Measurements from ENCODE around the gene LCE3D.
"Not testable (repeated sequence)": the region's sequence is repeated elsewhere in the genome, so short reads cannot be mapped to it uniquely, and the experiment has no call there.

The LCE3D gene

DNA sequence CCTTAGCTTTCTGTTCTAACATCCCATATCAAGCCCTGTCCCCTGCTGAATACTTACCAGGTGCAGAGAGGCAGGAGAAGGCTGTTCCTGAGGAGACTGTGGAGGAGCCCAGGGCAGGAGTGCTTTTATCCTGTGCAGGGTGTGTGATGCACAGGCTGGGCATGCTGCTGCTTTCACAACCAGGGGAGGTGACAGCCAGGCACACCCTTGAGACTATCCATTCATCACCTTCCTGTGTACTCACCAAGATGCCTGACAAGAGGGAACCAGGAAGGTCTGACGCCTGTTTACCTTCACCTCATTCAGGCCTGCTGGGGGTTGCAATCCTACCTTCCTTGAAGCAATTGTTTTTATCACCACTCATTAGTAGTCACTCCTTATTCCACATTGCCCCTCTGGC lies 13.6 kb downstream of the LCE3D start, which contains the start of gene LCE3E:
Gene LCE3E (minus strand): TSS at position 100 of the 400 bp plus-strand sequence. CDS start 572 bp downstream, outside the sequence.
- FAIRE-seq (no peak), DNase-seq (ENCODE audit: insufficient read length) (no peak)
- TF ChIP-seq TAF1 (IDR thresholded peaks at IDR 0.05; ENCODE audit: borderline replicate concordance, low read depth, low read length) (no peak), POLR2A (IDR thresholded peaks at IDR 0.05; ENCODE audit: low read depth, low read length) (no peak), POLR2AphosphoS5 (IDR thresholded peaks at IDR 0.05; ENCODE audit: low read depth, low read length) (no peak)

- DNase-seq (ENCODE audit: insufficient read length) (no peak), FAIRE-seq (peak; percentile 61)
- TF ChIP-seq POLR2AphosphoS5 (IDR thresholded peaks at IDR 0.05; ENCODE audit: low read depth, low read length) (no peak), TAF1 (IDR thresholded peaks at IDR 0.05; ENCODE audit: borderline replicate concordance, low read depth, low read length) (no peak), POLR2A (IDR thresholded peaks at IDR 0.05; ENCODE audit: low read depth, low read length) (no peak)
Measured at GRCh38 chr1:152565535-152566215, 14.6 kb downstream of the LCE3D start.

DNA sequence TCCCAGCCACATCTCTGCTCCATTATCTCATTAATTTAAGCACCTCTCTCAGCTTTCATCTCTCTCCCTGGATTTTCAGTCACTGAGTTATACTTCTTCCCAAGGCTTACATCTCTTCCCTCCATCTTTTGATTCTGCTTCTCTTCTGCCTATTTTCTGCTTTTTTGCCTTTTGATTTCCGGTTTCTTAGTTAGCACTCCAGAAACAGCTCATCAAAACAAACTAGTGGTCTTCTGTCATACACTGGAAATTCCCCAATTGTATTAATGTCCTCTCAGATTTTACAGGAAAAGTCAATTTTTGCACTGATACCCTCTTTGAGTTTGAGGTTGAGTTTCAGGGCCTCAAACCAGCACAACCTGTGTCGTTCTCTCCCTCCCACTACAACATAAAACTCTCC lies 15.2 kb downstream of the LCE3D start:
- FAIRE-seq (no peak), DNase-seq (ENCODE audit: insufficient read length) (no peak)
- TF ChIP-seq TAF1 (IDR thresholded peaks at IDR 0.05; ENCODE audit: borderline replicate concordance, low read depth, low read length): no peak
- no peak for TF ChIP-seq POLR2AphosphoS5 (IDR thresholded peaks at IDR 0.05; ENCODE audit: low read depth, low read length)
- no peak for TF ChIP-seq POLR2A (IDR thresholded peaks at IDR 0.05; ENCODE audit: low read depth, low read length)

- not testable (repeated sequence) for FAIRE-seq; DNase-seq (ENCODE audit: insufficient read length)
Measured at GRCh38 chr1:152548358-152548757, 32.0 kb downstream of the LCE3D start.

DNA sequence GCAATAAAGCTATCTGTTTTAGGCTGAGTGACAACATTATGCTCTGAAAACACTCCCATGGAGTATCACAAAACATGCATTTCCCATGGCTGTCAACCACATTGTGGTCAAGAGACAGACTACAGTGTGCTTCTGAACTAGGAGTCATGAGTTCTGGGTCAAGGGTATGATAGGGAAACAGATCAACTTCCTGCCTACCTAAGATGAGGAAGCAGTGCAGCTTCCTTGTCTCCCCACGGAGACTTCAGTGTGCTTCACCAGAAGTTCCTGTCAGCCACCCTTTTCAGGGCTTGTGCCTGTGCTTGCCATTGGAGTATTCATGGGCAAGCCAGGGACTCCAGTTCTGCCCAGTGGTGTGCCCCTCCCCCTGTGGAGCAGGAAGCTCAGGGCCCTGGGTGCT lies 33.6 kb downstream of the LCE3D start:
- FAIRE-seq: no peak
- DNase-seq (ENCODE audit: insufficient read length): no peak
- no peak for TF ChIP-seq TAF1 (IDR thresholded peaks at IDR 0.05; ENCODE audit: borderline replicate concordance, low read depth, low read length)
- TF ChIP-seq POLR2AphosphoS5 (IDR thresholded peaks at IDR 0.05; ENCODE audit: low read depth, low read length): no peak
- TF ChIP-seq POLR2A (IDR thresholded peaks at IDR 0.05; ENCODE audit: low read depth, low read length): no peak

- TF ChIP-seq POLR2AphosphoS5 (IDR thresholded peaks at IDR 0.05; ENCODE audit: low read depth, low read length) (no peak), POLR2A (IDR thresholded peaks at IDR 0.05; ENCODE audit: low read depth, low read length) (no peak), TAF1 (IDR thresholded peaks at IDR 0.05; ENCODE audit: borderline replicate concordance, low read depth, low read length) (no peak)
Measured at GRCh38 chr1:152543820-152544219, 36.5 kb downstream of the LCE3D start.

GRCh38 chr1:152539901-152540300 lies 40.4 kb downstream of the LCE3D start:
- no peak for FAIRE-seq
- TF ChIP-seq POLR2AphosphoS5 (IDR thresholded peaks at IDR 0.05; ENCODE audit: low read depth, low read length) (no peak), POLR2A (IDR thresholded peaks at IDR 0.05; ENCODE audit: low read depth, low read length) (no peak)
- DNase-seq (ENCODE audit: insufficient read length): no peak

More at GRCh38 chr1:152543820-152544219, 36.5 kb downstream of the LCE3D start:
- FAIRE-seq (no peak), DNase-seq (ENCODE audit: insufficient read length) (no peak)

DNA sequence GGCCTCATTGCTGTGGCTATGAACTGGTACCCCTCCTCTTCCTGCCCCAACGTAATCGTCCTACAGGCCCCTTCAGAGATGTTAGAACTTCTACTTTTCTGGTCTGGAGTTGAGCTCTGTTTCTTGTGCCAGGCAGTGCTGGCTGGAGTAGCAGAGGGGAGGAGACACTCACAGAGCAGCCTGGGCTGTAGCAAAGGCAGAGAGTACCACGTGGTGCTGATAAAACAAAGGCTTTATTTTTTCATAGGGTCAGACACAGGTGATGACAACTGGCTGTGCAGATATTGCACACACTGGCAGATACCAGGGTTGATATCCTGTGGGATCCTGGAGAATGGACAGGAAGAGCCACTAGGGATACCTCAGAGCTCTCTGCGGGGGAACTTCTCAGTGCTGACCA lies 42.8 kb downstream of the LCE3D start:
- DNase-seq (ENCODE audit: insufficient read length): no peak
- TF ChIP-seq POLR2A (IDR thresholded peaks at IDR 0.05; ENCODE audit: low read depth, low read length) (no peak), POLR2AphosphoS5 (IDR thresholded peaks at IDR 0.05; ENCODE audit: low read depth, low read length) (no peak), TAF1 (IDR thresholded peaks at IDR 0.05; ENCODE audit: borderline replicate concordance, low read depth, low read length) (no peak)
- no peak for FAIRE-seq

DNA sequence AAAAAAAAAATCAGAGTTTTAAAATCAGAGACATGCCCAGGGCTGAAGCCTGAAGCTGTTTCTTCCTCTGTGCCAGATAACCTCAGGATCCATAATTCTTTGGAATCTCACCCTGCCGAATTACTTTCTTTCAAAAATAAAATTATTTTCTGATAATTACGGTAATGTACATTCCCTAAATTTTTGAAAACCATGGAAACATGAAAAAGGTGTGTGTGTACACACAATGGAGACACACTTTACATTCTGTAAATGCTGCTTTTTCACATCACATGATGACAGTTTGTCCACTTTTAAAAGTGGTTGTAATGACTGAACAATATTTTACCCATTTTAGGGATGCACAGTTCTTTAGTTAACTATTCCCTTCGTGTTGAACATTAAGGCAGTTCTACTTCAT lies 44.5 kb downstream of the LCE3D start:
- FAIRE-seq (no peak), DNase-seq (ENCODE audit: insufficient read length) (no peak)
- TF ChIP-seq POLR2AphosphoS5 (IDR thresholded peaks at IDR 0.05; ENCODE audit: low read depth, low read length) (no peak), TAF1 (IDR thresholded peaks at IDR 0.05; ENCODE audit: borderline replicate concordance, low read depth, low read length) (no peak), POLR2A (IDR thresholded peaks at IDR 0.05; ENCODE audit: low read depth, low read length) (no peak)

GRCh38 chr1:152533327-152533938 lies 46.9 kb downstream of the LCE3D start:
- TF ChIP-seq POLR2A (IDR thresholded peaks at IDR 0.05; ENCODE audit: low read depth, low read length): no peak
- TF ChIP-seq TAF1 (IDR thresholded peaks at IDR 0.05; ENCODE audit: borderline replicate concordance, low read depth, low read length): no peak
- TF ChIP-seq POLR2AphosphoS5 (IDR thresholded peaks at IDR 0.05; ENCODE audit: low read depth, low read length): no peak
- DNase-seq (ENCODE audit: insufficient read length) (no peak), FAIRE-seq (peak; percentile 58)

Data from GM12892 (cell line).